GM13976 (cell line): ENCODE measurements around the gene MRPL54.

ENCODE experiments used
- DNase-seq: peaks from one replicate; pipeline ENCODE4 v3.0.0; 2012; ENCODE audit warnings: low spot score
- CTCF ChIP-seq: IDR thresholded peaks from 2 replicates; pipeline ENCODE4 v1.5.1; 2012; ENCODE audit warnings: borderline replicate concordance, mild to moderate bottlenecking; ENCODE audit not compliant: insufficient read depth; ENCODE audit errors: extremely low read depth, missing control alignments, control extremely low read depth
- in situ Hi-C: fragments of 300-500 bp; cut with MboI; formaldehyde crosslinking; loops from one replicate; pipeline ENCODE4 v1.12.0; 2022; ENCODE audit warnings: low sequenced_read_pairs, mixed read lengths, inconsistent platforms; ENCODE audit not compliant: unreplicated experiment

The MRPL54 gene

GRCh38 chr19:3774621-3775373 is 12.3 kb downstream of the MRPL54 start:
- no peak for DNase-seq
- no peak for TF ChIP-seq CTCF
- in situ Hi-C loops: no loop called here

GRCh38 chr19:3775374-3775711 is 12.9 kb downstream of the MRPL54 start:
- in situ Hi-C loops: no loop called here
- DNase-seq: no peak
- no peak for TF ChIP-seq CTCF

- in situ Hi-C loops: no loop called here
- DNase-seq: no peak
- no peak for TF ChIP-seq CTCF
Observed at GRCh38 chr19:3775831-3776230, 13.3 kb downstream of the MRPL54 start.

- no peak for DNase-seq
- in situ Hi-C loops: no loop called here
- TF ChIP-seq CTCF: no peak
Observed at GRCh38 chr19:3776479-3777040, 14.1 kb downstream of the MRPL54 start.

- in situ Hi-C loops: no loop called here
- no peak for TF ChIP-seq CTCF
Observed at GRCh38 chr19:3778104-3778867, 15.8 kb downstream of the MRPL54 start.

GRCh38 chr19:3778899-3779723 is 16.6 kb downstream of the MRPL54 start:
- no peak for DNase-seq
- no peak for TF ChIP-seq CTCF
- in situ Hi-C loops: no loop called here

More at GRCh38 chr19:3778104-3778867, 15.8 kb downstream of the MRPL54 start:
- DNase-seq: no peak
